A549 (cell line): ENCODE data around the gene RND2.

Source experiments
- CHD4 ChIP-seq: fragments of 200-600 bp; sonication (generic); IDR thresholded peaks from 2 replicates; pipeline ENCODE4 v1.6.1; 2016; ENCODE audit warnings: antibody characterized with exemption, mild to moderate bottlenecking, borderline replicate concordance
- CTCF ChIP-seq: fragments of >200 bp; sonication (Bioruptor Twin); formaldehyde crosslinking; IDR thresholded peaks from 3 replicates; pipeline ENCODE4 v1.5.1; 2016
- GATA3 ChIP-seq: IDR thresholded peaks from 2 replicates; pipeline ENCODE4 v1.6.1; 2012; ENCODE audit warnings: borderline replicate concordance
- HMGXB4 ChIP-seq: fragments of 250-450 bp; sonication (Bioruptor Pico); IDR thresholded peaks from 2 replicates; pipeline ENCODE4 v1.5.0; 2021; ENCODE audit warnings: mild to moderate bottlenecking, moderate library complexity, borderline replicate concordance
- RFX5 ChIP-seq: fragments of 450-650 bp; IDR thresholded peaks from 2 replicates; pipeline ENCODE4 v1.7.1; 2014; ENCODE audit warnings: antibody characterized with exemption, mild to moderate bottlenecking, moderate library complexity

GRCh38 chr17:43016216-43016615 is 8.8 kb upstream of the RND2 start:
- no peak for TF ChIP-seq CTCF
- TF ChIP-seq GATA3: no peak
- no peak for TF ChIP-seq RFX5
- TF ChIP-seq HMGXB4 (CRISPR knock-in tag): no peak
- TF ChIP-seq CHD4: no peak
